H1 (cell line): ENCODE measurements around the gene AIFM3. TPM values are rescaled to one million over a fixed set of nuclear protein-coding genes. Genes with fewer than 3 reads are reported as not detected.

Source experiments
- CTCF ChIA-PET: fragments of 300-600 bp; sonication (Branson Sonifier 250); formaldehyde crosslinking; loops from one replicate; lab custom pipeline; 2021; ENCODE audit not compliant: partially characterized antibody; lab: Charles Lee
- POLR2A ChIA-PET: fragments of 300-600 bp; sonication (Branson Sonifier 250); formaldehyde crosslinking; loops from one replicate; lab custom pipeline; 2021; ENCODE audit warnings: inconsistent platforms; ENCODE audit not compliant: partially characterized antibody; lab: Charles Lee
- DNase-seq, 2 experiments: peaks; one replicate each; pipeline versions ENCODE4 v3.0.0 to v3.0.0-alpha.2; 2010 to 2022; ENCODE audit warnings: low spot score in 2 of 2, low read depth in 1 of 2, mixed read lengths in 1 of 2
- FAIRE-seq: peaks from 2 replicates; lab custom pipeline; 2011; peaks lifted over from hg19 to GRCh38; lab: Jason Lieb, UNC
- H2AFZ ChIP-seq: 2 replicates; pipeline ENCODE4 v1.8.1; 2012; ENCODE audit warnings: low read length, inconsistent platforms
- H2AK5ac ChIP-seq: 2 replicates; pipeline ENCODE4 v1.6.1; 2013; ENCODE audit warnings: low read depth, low read length
- H2BK120ac ChIP-seq: replicated peaks from 2 replicates; pipeline ENCODE3; 2013; ENCODE audit warnings: low read depth, low read length, inconsistent platforms
- H2BK12ac ChIP-seq: 2 replicates; pipeline ENCODE4 v1.6.1; 2013; ENCODE audit warnings: low read depth, low read length
- H2BK15ac ChIP-seq: 2 replicates; pipeline ENCODE4 v1.6.1; 2013; ENCODE audit warnings: low read length
- H2BK20ac ChIP-seq: 2 replicates; pipeline ENCODE4 v1.6.1; 2013; ENCODE audit warnings: low read length
- H2BK5ac ChIP-seq: 2 replicates; pipeline ENCODE4 v1.6.1; 2013; ENCODE audit warnings: low read depth, low read length
- H3K14ac ChIP-seq: 2 replicates; pipeline ENCODE4 v1.6.1; 2013; ENCODE audit warnings: inconsistent platforms; ENCODE audit not compliant: insufficient read length
- H3K18ac ChIP-seq: 2 replicates; pipeline ENCODE4 v1.6.1; 2013; ENCODE audit warnings: low read length; ENCODE audit errors: extremely low read depth
- H3K23ac ChIP-seq: 2 replicates; pipeline ENCODE4 v1.6.1; 2013; ENCODE audit warnings: inconsistent platforms; ENCODE audit not compliant: insufficient read length
- H3K23me2 ChIP-seq: 2 replicates; pipeline ENCODE4 v1.6.1; 2013; ENCODE audit warnings: low read depth, low read length
- H3K27ac ChIP-seq: 2 replicates; pipeline ENCODE4 v1.6.1; 2011; ENCODE audit warnings: low read depth, low read length, inconsistent platforms
- H3K27me3 ChIP-seq, 4 experiments: replicated peaks in 1 of 4; 1 replicate in 1 of 4; 2 replicates in 3 of 4; pipeline versions ENCODE4 v1.6.1 to v1.8.1; 2011 to 2013; ENCODE audit warnings: low read length in 3 of 4, mild to moderate bottlenecking in 3 of 4, inconsistent platforms in 2 of 4, mixed read lengths in 2 of 4, moderate library complexity in 1 of 4; ENCODE audit not compliant: control insufficient read depth in 3 of 4, insufficient read depth in 3 of 4; ENCODE audit errors: extremely low read depth in 1 of 4
- H3K36me3 ChIP-seq, 4 experiments: 2 replicates each; pipeline versions ENCODE4 v1.6.1 to v1.8.1; 2011 to 2013; ENCODE audit warnings: mild to moderate bottlenecking in 4 of 4, low read length in 3 of 4, moderate library complexity in 2 of 4, control low read depth in 1 of 4, inconsistent platforms in 1 of 4; ENCODE audit not compliant: insufficient read depth in 4 of 4, control insufficient read depth in 2 of 4
- H3K4ac ChIP-seq: replicated peaks from 2 replicates; pipeline ENCODE3; 2013; ENCODE audit warnings: low read length, low read depth, mixed read lengths, inconsistent platforms; ENCODE audit not compliant: insufficient read length
- H3K4me1 ChIP-seq, 4 experiments: replicated peaks in 1 of 4; 1 replicate in 1 of 4; 2 replicates in 3 of 4; pipeline versions ENCODE4 v1.6.1 to v1.8.1; 2011 to 2013; ENCODE audit warnings: low read length in 3 of 4, inconsistent platforms in 2 of 4, mixed read lengths in 1 of 4; ENCODE audit not compliant: insufficient read depth in 4 of 4, control insufficient read depth in 3 of 4
- H3K4me2 ChIP-seq, 2 experiments: 2 replicates each; pipeline versions ENCODE4 v1.6.1 to v1.8.1; 2011 to 2013; ENCODE audit warnings: low read depth in 2 of 2, low read length in 2 of 2, control low read depth in 1 of 2, inconsistent platforms in 1 of 2, mild to moderate bottlenecking in 1 of 2; ENCODE audit not compliant: insufficient read depth in 1 of 2
- H3K4me3 ChIP-seq, 4 experiments: fragments of 200-600, 300-600 bp in 1 of 4; sonication (generic), shearing (Covaris generic), sonication (Bioruptor Twin) in 1 of 4; 2 replicates each; pipeline versions ENCODE4 v1.5.1 to v1.8.1; 2011 to 2016; ENCODE audit warnings: low read length in 4 of 4, low read depth in 3 of 4, control low read depth in 2 of 4, inconsistent platforms in 2 of 4, mild to moderate bottlenecking in 2 of 4, mixed read lengths in 1 of 4, moderate library complexity in 1 of 4; ENCODE audit not compliant: insufficient read depth in 2 of 4; ENCODE audit errors: extremely low read depth in 1 of 4
- H3K56ac ChIP-seq: replicated peaks from 2 replicates; pipeline ENCODE3; 2013; ENCODE audit warnings: low read depth, mild to moderate bottlenecking, mixed read lengths, low read length, inconsistent platforms; ENCODE audit not compliant: insufficient read length
- H3K79me1 ChIP-seq: 2 replicates; pipeline ENCODE4 v1.6.1; 2013; ENCODE audit warnings: low read depth, low read length, control low read depth
- H3K79me2 ChIP-seq, 2 experiments: 2 replicates each; pipeline versions ENCODE4 v1.6.1 to v1.8.1; 2012 to 2013; ENCODE audit warnings: low read length in 2 of 2, mild to moderate bottlenecking in 2 of 2, inconsistent platforms in 1 of 2; ENCODE audit not compliant: insufficient read depth in 2 of 2, control insufficient read depth in 1 of 2
- H3K9ac ChIP-seq, 4 experiments: replicated peaks in 1 of 4; 1 replicate in 1 of 4; 2 replicates in 3 of 4; pipeline versions ENCODE4 v1.6.1 to v1.8.1; 2011 to 2013; ENCODE audit warnings: low read depth in 3 of 4, low read length in 3 of 4, control low read depth in 2 of 4, mild to moderate bottlenecking in 2 of 4, moderate library complexity in 2 of 4, inconsistent platforms in 1 of 4; ENCODE audit errors: extremely low read depth in 1 of 4
- H3K9me3 ChIP-seq, 2 experiments: 2 replicates each; pipeline versions ENCODE4 v1.6.1 to v1.8.1; 2012 to 2013; ENCODE audit warnings: mild to moderate bottlenecking in 2 of 2, moderate library complexity in 2 of 2, control low read depth in 1 of 2, inconsistent platforms in 1 of 2, low read depth in 1 of 2, low read length in 1 of 2, mixed read lengths in 1 of 2; ENCODE audit not compliant: insufficient read depth in 2 of 2
- H4K20me1 ChIP-seq, 2 experiments: replicated peaks in 1 of 2; 2 replicates each; pipeline versions ENCODE3 to v1.8.1; 2011 to 2013; ENCODE audit warnings: inconsistent platforms in 2 of 2, low read length in 2 of 2, mild to moderate bottlenecking in 1 of 2; ENCODE audit not compliant: insufficient read depth in 2 of 2, control insufficient read depth in 1 of 2
- H4K5ac ChIP-seq: 2 replicates; pipeline ENCODE4 v1.6.1; 2013; ENCODE audit warnings: low read length, low read depth, mixed read lengths, inconsistent platforms; ENCODE audit not compliant: insufficient read length
- H4K8ac ChIP-seq: 2 replicates; pipeline ENCODE4 v1.8.0; 2013; ENCODE audit warnings: mild to moderate bottlenecking, moderate library complexity, low read length, inconsistent platforms; ENCODE audit not compliant: insufficient read depth; ENCODE audit errors: extremely low read depth
- H4K91ac ChIP-seq: replicated peaks from 2 replicates; pipeline ENCODE3; 2013; ENCODE audit warnings: low read length, mixed read lengths, inconsistent platforms; ENCODE audit not compliant: insufficient read length
- FOSL1 ChIP-seq: IDR thresholded peaks from 2 replicates; pipeline ENCODE4 v1.6.1; 2011; ENCODE audit warnings: mild to moderate bottlenecking, low read depth, low read length, moderate library complexity; ENCODE audit not compliant: insufficient read depth
- KDM5A ChIP-seq: fragments of 200-600 bp; IDR thresholded peaks from 2 replicates; pipeline ENCODE4 v1.7.1; 2012; ENCODE audit warnings: mild to moderate bottlenecking, low read length, inconsistent platforms, mixed read lengths
- WGBS, 2 experiments: shearing (Covaris generic) in 1 of 2; methylation state at CpG; one replicate each; pipeline versions ENCODE4 v1.1.6 to v1.1.7; 2013 to 2015; ENCODE audit warnings: low lambda C conversion rate in 2 of 2, mixed read lengths in 2 of 2, inconsistent platforms in 1 of 2, low coverage in 1 of 2, missing lambda C conversion rate in 1 of 2; ENCODE audit not compliant: insufficient replicate concordance in 2 of 2, insufficient coverage in 1 of 2, insufficient read length in 1 of 2; ENCODE audit errors: extremely low coverage in 1 of 2, missing lambda C conversion rate in 1 of 2; 5-methylcytosine and 5-hydroxymethylcytosine counted together
- polyA plus RNA-seq, 7 experiments: library from polyadenylated mRNA; depleted of rRNA in 3 of 7; stranded (reverse) in 5 of 7; unstranded in 2 of 7; fragments of >200 nt in 5 of 7; fragments of 200-250 nt in 2 of 7; gene quantifications; 1 replicate in 5 of 7; 2 replicates in 1 of 7; 4 replicates in 1 of 7; pipeline versions ENCODE4 v1.2.1 to v1.2.3, GENCODE V29; 2011 to 2013; ENCODE audit warnings: missing spikeins in 2 of 7, mixed read lengths in 2 of 7
- total RNA-seq: library from RNA; stranded (reverse); fragmentation: NEBNext Ultra II Directional; extraction: Animal tissue kit (Norgen Biotek cat#: 25700); gene quantifications from 2 replicates; pipeline ENCODE4 v1.2.1, GENCODE V29; 2021

AIFM3 gene
- total and polyA plus RNA-seq, 2 of the 8 experiments (the other 6 are each of a cell fraction or from before 2014, with no cell fraction given): 0.86 to 1.4 TPM

- Histone ChIP-seq H2AK5ac (no peak overlapping the region), H3K56ac (no peak overlapping the region)
- CTCF ChIA-PET: interaction anchor here (0.6 to 0.7 kb wide), 2 partner anchors 13 to 26 kb away, joined by 3 read pairs; no protein-coding TSS in a partner anchor
These were observed 33.1 kb upstream of the AIFM3 start for GRCh38 chr22:20933910-20934309.

More at GRCh38 chr22:20933910-20934309, 33.1 kb upstream of the AIFM3 start:
- peaks cover 52 to 97% of the 10 kb centered on the region in 2 experiments for H3K79me2 ChIP-seq
- H3K14ac ChIP-seq: no peak overlapping the region
- H3K18ac ChIP-seq: no peak overlapping the region
- peaks cover 4 to 36% (median 13%) of the 10 kb centered on the region in 4 experiments; a peak in 7 of 8 replicates for H3K36me3 ChIP-seq
- H3K4me1 ChIP-seq: peaks cover 0 to 4% (median 0%) of the 10 kb centered on the region in 4 experiments; a peak in 2 of 7 replicates
- no peak overlapping the region for H2BK12ac ChIP-seq
- no peak overlapping the region for H4K8ac ChIP-seq
- H3K4me3 ChIP-seq: no peak overlapping the region
- H3K9ac ChIP-seq: no peak overlapping the region
- no peak overlapping the region for H3K23ac ChIP-seq
- no peaks in the 10 kb centered on the region for H3K27me3 ChIP-seq
- WGBS, 2 experiments: 94% methylated on average over 7 of the region's 7 CpGs; no CpG with 5 or more reads in 1 of the 2 experiments
- no peak overlapping the region for H2BK5ac ChIP-seq
- POLR2A ChIA-PET: interaction anchor here (1.4 kb wide), 1 partner anchor 9 kb away, joined by 3 read pairs; no protein-coding TSS in a partner anchor
- H3K79me1 ChIP-seq: peaks cover 10% of the 10 kb centered on the region
- no peak overlapping the region for H3K4me2 ChIP-seq
- H4K91ac ChIP-seq: no peak overlapping the region
- no peak overlapping the region for H3K27ac ChIP-seq
- no peak overlapping the region for H2BK15ac ChIP-seq
- peaks cover 31 to 34% of the 10 kb centered on the region in 2 experiments for H4K20me1 ChIP-seq
- H2BK20ac ChIP-seq: no peak overlapping the region
- no peaks in the 10 kb centered on the region for H3K23me2 ChIP-seq
- no peak overlapping the region for H2AFZ ChIP-seq
- H4K5ac ChIP-seq: no peak overlapping the region
- no peak overlapping the region for H3K4ac ChIP-seq
- FAIRE-seq (no peak), DNase-seq (no peak)
- no peaks in the 10 kb centered on the region for H3K9me3 ChIP-seq
- no peak for TF ChIP-seq FOSL1
- TF ChIP-seq KDM5A: no peak
- no peak overlapping the region for H2BK120ac ChIP-seq
